NCI-H1930 (cell line): ENCODE measurements around the gene SIDT2.

Experiments used
- DNase-seq, 2 experiments: peaks; one replicate each; lab custom pipeline; 2025; lab: John Stamatoyannopoulos, UW

Gene SIDT2

DNA sequence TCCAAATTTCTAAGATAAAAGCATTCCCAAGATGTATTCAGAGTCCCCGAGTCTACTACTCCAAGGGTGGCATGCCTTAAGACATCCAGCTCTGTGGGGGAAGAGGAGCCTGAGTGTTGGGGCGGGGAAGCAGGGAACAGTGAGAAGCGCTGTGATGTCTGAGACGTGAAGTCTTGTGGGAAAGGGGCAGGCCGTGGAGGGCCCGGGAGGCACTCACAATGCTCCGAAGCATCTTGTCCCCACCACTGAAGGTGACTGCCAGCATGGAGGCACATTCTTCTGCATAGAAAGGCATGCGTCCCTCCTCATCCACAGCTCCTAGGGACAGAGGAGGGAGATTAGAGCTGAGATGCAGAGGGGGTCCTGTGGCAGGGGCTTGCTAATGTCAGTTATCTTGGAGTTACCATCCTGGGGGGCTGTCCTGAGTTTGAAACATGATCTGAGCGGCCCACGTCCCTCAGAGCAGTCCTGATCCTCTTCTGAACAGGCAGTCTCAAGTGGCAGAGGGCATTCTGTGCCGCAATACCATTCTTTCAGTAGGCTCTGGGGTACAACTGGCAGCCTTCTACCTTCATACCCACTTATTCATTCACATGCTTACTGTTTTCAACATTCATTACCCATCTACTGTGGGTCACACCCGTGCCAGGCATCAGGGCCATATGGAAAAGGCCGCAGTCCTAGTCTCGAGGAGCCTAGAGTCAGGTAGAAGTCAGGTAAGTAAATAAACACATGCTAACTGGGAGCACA is 44.6 kb downstream of the SIDT2 start:
- DNase-seq, result no peak

- no peak for DNase-seq
Observed at GRCh38 chr11:117223741-117224689, 45.5 kb downstream of the SIDT2 start.

DNA sequence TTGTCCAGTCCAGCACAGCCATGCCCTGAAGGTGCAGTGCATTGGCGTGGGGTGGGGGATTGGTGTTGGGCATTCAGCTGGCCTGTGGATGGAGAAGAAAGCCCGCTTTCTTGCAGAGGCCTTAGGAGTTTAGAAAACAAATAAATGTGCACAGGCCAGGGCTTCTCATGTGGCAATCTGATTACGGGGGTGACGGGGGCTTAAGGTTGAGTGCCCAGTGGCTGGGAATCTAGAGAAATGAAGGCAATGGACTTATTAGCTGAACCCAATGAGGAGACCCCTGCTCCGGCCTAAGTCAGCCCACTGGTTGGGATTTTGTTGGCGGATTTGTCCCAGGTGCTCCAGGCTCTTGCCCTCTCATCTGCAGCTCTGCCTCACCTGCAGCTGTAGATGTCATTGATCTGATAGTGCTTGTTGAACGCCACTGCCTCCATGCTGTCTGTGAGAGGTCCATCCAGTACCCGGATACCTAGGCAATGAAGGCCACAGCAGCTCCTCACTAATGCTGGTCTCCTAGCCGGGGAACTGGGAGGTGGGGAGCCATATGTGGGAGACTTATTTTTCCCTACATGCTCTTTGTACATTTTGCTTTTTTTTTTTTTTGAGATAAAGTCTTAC is 47.1 kb downstream of the SIDT2 start:
- no peak for DNase-seq

DNA sequence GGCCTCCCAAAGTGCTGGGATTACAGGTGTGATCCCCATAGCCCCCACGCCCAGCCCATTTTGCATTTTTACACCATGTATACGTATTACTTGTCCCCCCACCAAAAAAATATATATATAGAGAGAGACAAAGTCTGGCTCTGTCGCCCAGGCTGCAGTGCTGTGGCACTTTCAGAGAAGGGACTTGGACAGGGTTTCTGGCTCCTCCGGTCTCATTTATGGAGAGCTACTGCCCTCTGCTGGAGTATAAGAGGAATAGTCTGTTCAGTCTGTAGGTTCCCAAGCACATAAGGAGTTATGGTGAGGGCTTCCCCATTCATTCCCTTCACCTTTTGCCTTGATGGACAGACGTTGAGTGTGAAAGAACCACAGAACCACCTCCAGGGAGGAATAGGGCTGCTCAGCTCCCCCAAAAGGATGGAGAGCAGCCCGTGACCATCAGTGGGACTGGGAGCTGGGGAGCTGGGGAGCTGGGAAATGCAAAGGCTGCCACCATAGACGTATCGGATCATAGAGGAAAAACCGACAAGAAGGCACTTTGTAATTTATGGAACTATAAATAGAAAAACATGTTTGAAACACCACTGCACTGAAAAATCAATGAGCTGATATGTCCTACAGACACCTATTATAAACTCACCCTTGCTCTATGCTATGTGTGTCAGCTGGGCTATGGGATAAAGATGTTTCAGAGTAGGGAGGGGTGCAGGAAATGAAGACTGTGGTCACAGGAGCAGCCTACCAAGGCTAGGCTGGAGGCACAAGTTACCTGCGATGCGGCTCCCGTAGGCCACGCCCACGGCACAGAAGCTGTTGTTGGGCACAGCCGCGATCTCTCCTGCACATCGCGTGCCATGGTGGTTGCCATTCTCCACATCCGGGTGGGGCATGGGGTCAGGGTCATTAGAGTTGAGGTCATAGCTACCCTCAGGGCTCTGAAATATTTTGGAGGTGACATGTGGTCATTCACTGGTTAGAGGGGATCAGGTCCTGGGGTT is 48.1 kb downstream of the SIDT2 start:
- peak; percentile 51 to 59 for DNase-seq

GRCh38 chr11:117228091-117228490 is 49.5 kb downstream of the SIDT2 start:
- DNase-seq, result no peak

DNA sequence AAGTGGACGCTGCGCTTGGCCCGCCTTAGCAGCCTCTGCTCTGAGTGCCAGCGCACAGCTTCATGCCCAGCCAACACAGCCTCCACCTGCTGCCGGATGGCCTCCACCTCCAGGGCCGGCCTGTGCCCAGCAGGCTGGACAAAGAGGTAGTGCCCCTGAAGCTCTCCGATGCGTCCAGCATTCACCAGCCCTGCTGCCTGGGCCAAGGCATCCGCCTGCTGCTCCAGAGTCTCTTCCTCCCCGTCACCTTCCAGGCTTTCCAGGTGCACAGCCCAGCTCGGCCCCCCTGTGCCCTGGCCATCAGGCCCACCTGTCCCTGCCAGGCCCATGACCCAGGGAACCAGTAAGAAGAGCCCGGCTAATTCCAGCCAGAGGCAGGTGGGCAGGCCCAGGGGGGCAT is 50.9 kb downstream of the SIDT2 start:
- no peak for DNase-seq

- no peak for DNase-seq
Observed at GRCh38 chr11:117229931-117230285, 51.4 kb downstream of the SIDT2 start.

- no peak for DNase-seq
Observed at GRCh38 chr11:117230286-117230961, 51.9 kb downstream of the SIDT2 start.

GRCh38 chr11:117230999-117231841 is 52.7 kb downstream of the SIDT2 start:
- no peak for DNase-seq

GRCh38 chr11:117231842-117232091 is 53.2 kb downstream of the SIDT2 start, which contains the start of gene PCSK7:
Gene PCSK7, minus strand, starts transcription at chr11:117232073. Its CDS starts 2,229 bp downstream, at chr11:117229844.
- no peak for DNase-seq

DNA sequence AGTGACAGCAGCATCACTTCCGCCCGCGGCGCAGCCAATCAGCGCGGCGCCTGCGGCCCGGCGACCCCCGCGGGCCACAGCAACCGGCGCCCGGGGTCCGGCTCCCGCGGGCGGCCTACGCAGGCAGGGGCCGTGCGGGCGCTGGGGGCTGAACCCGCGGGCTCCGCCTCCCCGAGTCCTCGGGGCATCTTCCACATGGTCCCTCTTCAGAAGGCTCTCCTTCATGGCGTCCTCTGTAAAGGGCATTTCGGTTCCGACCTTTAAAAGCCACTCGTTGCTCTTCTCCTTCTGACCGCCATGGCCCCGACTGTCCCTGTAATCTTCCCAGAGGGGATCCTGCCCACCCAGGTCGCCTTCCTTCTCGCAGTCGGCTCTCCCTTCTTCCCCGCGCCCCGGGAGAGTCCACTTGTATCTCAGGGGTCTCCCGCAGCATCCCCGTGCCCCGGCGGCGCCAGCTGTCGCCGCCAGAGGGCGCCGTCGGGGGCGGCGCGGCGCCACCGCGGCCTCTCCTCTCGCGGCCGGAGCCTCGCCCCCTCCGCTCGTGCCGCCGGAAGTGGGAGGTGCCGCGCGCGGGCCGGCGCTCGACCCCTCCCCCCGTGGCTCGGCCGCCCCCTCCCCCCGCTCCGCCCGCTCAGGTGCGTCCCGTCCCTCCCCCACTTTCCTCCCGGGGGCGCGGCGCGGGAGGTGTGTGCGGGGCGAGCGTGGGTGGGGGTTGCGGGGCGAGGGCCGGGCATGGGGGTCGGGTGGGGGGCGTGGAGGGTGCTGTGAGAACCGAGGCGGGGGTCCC is 53.7 kb downstream of the SIDT2 start, which contains the start of gene RNF214:
Gene RNF214, plus strand, starts transcription at position 580 of the 787 bp plus-strand sequence. CDS start 1,602 bp downstream, outside the sequence.
- peak; percentile 72 to 87 for DNase-seq

DNA sequence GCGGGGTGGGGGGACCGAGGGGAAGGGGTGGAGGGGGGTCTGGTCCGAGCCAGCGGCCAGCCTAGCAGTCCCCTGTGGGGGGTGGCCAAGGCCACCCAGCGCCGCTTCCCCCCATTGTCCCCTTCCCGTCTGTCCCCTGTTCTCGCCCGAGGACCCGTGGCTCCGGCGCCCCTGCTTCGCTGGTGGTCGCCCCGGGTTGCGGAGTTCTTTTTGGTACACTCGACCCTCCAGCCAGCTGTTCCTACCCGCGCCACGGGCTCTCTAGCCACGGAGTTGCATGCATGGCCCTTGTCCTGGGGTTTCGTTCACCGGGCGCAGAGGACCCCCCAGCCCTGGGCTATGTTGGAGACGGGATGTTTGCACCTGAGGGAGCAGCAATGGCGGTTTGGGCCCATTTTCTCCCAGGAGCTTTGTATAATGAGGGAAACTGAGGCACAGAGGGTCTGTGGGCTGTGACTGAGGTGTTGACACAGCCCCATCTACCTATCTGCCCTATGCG is 54.4 kb downstream of the SIDT2 start:
- no peak for DNase-seq

DNA sequence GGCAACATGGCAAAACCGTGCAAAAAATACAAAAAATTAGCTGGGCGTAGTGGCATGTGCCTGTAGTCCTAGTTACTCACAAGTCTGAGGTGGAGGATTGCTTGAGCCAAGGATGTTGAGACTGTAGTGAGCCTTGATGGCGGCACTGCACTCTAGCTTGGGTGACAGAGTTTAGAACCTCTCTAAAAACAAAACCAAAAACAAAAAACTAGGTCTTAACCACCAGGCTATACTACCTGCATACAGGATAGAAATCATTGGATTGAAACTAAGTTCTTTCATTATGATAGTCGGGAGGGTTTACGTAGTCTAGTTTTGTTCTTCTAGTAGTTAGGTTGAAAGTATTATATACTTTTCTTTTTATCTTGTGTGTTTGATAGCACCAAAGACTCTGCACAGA is 59.7 kb downstream of the SIDT2 start:
- DNase-seq, result no peak

GRCh38 chr11:117239295-117239694 is 60.8 kb downstream of the SIDT2 start:
- no peak for DNase-seq
